ENCODE data around the gene HID1. TPM values are rescaled to one million over a fixed set of nuclear protein-coding genes. Genes with fewer than 3 reads are reported as not detected.

The HID1 gene
- total RNA-seq, 4 donors from 2014 or later, result 1.7 to 6.3 (median 2.6) TPM

DNA sequence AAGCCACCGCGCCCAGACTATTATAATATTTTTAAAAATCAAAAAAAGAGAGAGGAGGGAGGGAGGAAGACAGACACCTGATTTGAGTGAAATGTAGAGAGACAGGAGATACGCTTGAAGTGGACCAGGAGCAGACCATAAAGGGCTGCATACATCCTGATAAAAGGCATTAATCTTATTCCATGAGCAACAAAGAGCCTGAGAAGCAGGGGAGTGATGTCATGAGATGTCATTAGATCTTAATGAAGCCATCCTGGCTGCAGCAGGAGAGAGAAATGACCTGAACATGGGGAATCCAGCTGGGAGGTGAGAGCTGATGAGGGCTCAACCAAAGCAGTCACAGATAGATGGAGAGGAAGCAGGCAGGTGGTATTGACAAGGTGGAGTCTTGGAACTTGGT is 5.2 kb upstream of the HID1 start:
- Histone ChIP-seq H3K4me1 (peaks cover 12 to 26% (median 12%) of the 10 kb centered on the region in 3 donors), H3K4me3 (no peak overlapping the region), H3K9me3 (no peaks in the 10 kb centered on the region), H3K36me3 (no peaks in the 10 kb centered on the region), H3K27ac (no peak overlapping the region), H3K27me3 (peaks cover 0 to 26% (median 0%) of the 10 kb centered on the region in 4 donors)
- no peak for DNase-seq
- intact Hi-C loops (cut with DNase I), result no loop called here
- 93 to 96% methylated on average over 3 of the region's 3 CpGs for WGBS, 2 donors
- no peak for TF ChIP-seq POLR2A (IDR thresholded peaks at IDR 0.05)
- TF ChIP-seq, protein P1, sequence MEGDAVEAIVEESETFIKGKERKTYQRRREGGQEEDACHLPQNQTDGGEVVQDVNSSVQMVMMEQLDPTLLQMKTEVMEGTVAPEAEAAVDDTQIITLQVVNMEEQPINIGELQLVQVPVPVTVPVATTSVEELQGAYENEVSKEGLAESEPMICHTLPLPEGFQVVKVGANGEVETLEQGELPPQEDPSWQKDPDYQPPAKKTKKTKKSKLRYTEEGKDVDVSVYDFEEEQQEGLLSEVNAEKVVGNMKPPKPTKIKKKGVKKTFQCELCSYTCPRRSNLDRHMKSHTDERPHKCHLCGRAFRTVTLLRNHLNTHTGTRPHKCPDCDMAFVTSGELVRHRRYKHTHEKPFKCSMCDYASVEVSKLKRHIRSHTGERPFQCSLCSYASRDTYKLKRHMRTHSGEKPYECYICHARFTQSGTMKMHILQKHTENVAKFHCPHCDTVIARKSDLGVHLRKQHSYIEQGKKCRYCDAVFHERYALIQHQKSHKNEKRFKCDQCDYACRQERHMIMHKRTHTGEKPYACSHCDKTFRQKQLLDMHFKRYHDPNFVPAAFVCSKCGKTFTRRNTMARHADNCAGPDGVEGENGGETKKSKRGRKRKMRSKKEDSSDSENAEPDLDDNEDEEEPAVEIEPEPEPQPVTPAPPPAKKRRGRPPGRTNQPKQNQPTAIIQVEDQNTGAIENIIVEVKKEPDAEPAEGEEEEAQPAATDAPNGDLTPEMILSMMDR (IDR thresholded peaks at IDR 0.05), result no peak

GRCh38 chr17:74975943-74976342 is 3.4 kb upstream of the HID1 start:
- no peaks in the 10 kb centered on the region for H3K9me3 ChIP-seq
- intact Hi-C loops (cut with DNase I), result no loop called here
- 56 to 73% methylated on average over 4 of the region's 4 CpGs for WGBS, 2 donors
- no peak for DNase-seq
- no peak overlapping the region for H3K27ac ChIP-seq
- H3K27me3 ChIP-seq, result peaks cover 0 to 44% (median 1%) of the 10 kb centered on the region in 4 donors
- TF ChIP-seq, protein P1 (IDR thresholded peaks at IDR 0.05), result no peak
- TF ChIP-seq POLR2A (IDR thresholded peaks at IDR 0.05), result no peak
- no peaks in the 10 kb centered on the region for H3K36me3 ChIP-seq
- H3K4me1 ChIP-seq, result peaks cover 11 to 24% (median 14%) of the 10 kb centered on the region in 3 donors
- no peak overlapping the region for H3K4me3 ChIP-seq

- no peak for DNase-seq
- intact Hi-C loops (cut with DNase I), result no loop called here
- no peaks in the 10 kb centered on the region for H3K36me3 ChIP-seq
- WGBS, 2 donors, result 5 to 10% methylated on average over 8 to 17 of the region's 17 CpGs
- H3K4me3 ChIP-seq, result peak overlapping the region; percentile 52 to 87 (median 64)
- peaks cover 17 to 51% (median 22%) of the 10 kb centered on the region in 3 donors for H3K4me1 ChIP-seq
- TF ChIP-seq, protein P1 (IDR thresholded peaks at IDR 0.05), result no peak
- peaks cover 0 to 61% (median 1%) of the 10 kb centered on the region in 4 donors for H3K27me3 ChIP-seq
- H3K27ac ChIP-seq, result peak overlapping the region in 1 of 4 donors; percentile 49
- no peaks in the 10 kb centered on the region for H3K9me3 ChIP-seq
Measured at GRCh38 chr17:74972973-74973328, 392 bp upstream of the HID1 start.

- H3K27me3 ChIP-seq, result peaks cover 0 to 61% (median 1%) of the 10 kb centered on the region in 4 donors
- H3K9me3 ChIP-seq, result no peaks in the 10 kb centered on the region
- H3K4me1 ChIP-seq, result peaks cover 17 to 53% (median 22%) of the 10 kb centered on the region in 3 donors
- peak overlapping the region; percentile 40 to 78 (median 60) for H3K27ac ChIP-seq
- H3K36me3 ChIP-seq, result no peaks in the 10 kb centered on the region
- intact Hi-C loops (cut with DNase I), result no loop called here
- H3K4me3 ChIP-seq, result peak overlapping the region; percentile 52 to 87 (median 64)
- WGBS, 2 donors, result 67% methylated on average over 1 of the region's 9 CpGs; no CpG with 5 or more reads in 1 of the 2 donors
- TF ChIP-seq, protein P1 (IDR thresholded peaks at IDR 0.05), result no peak
- TF ChIP-seq POLR2A (IDR thresholded peaks at IDR 0.05), result no peak
- no peak for DNase-seq
Measured at GRCh38 chr17:74971842-74972106, 785 bp downstream of the HID1 start.

- intact Hi-C loops (cut with DNase I), result no loop called here
- peaks cover 17 to 53% (median 22%) of the 10 kb centered on the region in 3 donors for H3K4me1 ChIP-seq
- WGBS, 2 donors, result 75 to 76% methylated on average over 2 to 3 of the region's 8 CpGs
Measured at GRCh38 chr17:74971069-74971841, 1.3 kb downstream of the HID1 start.

More at GRCh38 chr17:74971069-74971841, 1.3 kb downstream of the HID1 start:
- DNase-seq, result no peak
- H3K9me3 ChIP-seq, result no peaks in the 10 kb centered on the region
- H3K27ac ChIP-seq, result peak overlapping the region; percentile 40 to 78 (median 66)
- no peaks in the 10 kb centered on the region for H3K36me3 ChIP-seq
- TF ChIP-seq POLR2A (IDR thresholded peaks at IDR 0.05), result no peak
- peaks cover 0 to 61% (median 1%) of the 10 kb centered on the region in 4 donors for H3K27me3 ChIP-seq
- peak overlapping the region; percentile 52 to 87 (median 64) for H3K4me3 ChIP-seq
